NCI-H345 treated with DMSO at 0.1 percent for 48 hours (cell line): ENCODE measurements around the gene HTRA3.
A peak's percentile ranks its signal among the peaks of the same experiment; 100 is the strongest.

ENCODE experiments used
- DNase-seq: peaks from one replicate; lab custom pipeline; 2025; ENCODE audit not compliant: unreplicated experiment; lab: John Stamatoyannopoulos, UW

The HTRA3 gene

DNA sequence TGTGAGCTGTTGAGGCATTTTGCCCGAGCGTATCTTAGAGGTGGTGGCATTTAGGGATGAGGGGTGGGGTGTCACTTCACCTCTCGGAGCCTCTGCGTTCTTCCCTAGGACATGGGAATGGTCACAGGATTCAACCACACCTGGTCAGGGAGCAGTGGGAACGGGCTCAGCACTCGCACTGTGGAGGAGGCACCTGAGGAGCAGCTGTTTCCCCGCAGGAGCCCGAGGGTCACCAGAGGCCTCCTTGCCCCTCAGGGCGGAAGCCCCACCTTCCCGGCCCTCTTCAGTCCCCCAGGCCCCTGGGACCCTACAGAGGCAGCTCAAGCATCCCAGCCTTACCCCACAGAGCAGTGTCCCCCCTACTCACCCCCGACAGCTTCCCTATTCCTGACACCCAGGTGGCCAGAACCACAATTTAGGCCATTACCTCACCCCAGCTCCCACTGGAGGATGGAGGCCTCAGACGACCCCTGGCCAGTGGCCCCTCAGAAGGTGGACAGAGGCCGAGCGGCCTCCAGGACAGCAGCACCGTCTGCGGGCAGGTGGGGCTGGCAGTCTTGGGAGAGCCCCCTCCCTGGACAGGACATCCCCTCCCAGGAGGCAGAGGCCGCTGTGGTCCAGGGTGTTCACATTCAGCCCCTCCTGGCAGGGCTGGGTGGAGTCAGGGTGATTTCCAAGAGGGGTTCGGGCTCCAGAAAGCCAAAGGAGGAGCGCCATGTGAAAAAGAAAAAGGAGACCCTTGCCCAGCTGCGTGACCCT is 4.2 kb upstream of the HTRA3 start:
- no peak for DNase-seq

DNA sequence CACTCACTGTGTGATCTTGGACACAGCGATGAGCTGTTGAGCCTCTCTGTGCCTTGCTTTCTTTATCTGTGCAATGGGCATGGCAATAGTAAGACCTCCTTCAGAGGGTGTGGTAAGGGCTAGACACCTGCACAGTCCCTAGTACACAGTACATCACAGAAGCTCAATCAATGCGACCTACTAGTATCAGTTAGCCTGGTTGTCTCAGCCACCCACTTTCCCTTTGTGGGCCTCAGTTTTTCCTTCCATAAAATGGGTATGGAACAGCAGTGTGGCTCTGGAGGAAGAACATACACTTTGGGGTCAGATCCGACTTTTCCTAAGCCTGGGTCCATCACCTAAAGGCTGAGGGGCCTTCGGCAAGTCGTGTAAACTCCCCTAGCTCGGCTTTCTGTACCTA is 3.5 kb upstream of the HTRA3 start:
- DNase-seq = no peak

DNA sequence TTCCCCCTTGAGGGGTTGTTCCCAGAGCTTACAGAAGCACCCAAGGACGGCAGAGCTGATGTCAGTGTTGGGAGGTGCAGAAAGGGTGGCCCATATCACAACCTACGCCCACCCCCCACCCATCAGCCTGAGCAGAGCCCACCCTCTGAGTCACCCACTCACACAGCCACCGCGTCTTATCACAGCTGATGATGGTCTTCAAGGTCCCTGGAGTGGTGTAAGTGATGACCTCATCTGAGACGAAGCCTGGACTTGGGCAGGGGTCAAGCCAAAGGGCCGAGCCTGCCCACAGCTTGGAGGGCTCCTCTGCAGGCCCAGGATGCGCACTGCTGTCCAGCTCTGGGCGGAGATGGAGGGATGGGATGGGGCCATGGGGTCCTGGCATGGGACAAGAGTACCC is 3.0 kb upstream of the HTRA3 start:
- no peak for DNase-seq

- DNase-seq = peak; percentile 16
Observed at GRCh38 chr4:8267077-8267476, 2.5 kb upstream of the HTRA3 start.

GRCh38 chr4:8268211-8268610 is 1.3 kb upstream of the HTRA3 start:
- DNase-seq = no peak

DNA sequence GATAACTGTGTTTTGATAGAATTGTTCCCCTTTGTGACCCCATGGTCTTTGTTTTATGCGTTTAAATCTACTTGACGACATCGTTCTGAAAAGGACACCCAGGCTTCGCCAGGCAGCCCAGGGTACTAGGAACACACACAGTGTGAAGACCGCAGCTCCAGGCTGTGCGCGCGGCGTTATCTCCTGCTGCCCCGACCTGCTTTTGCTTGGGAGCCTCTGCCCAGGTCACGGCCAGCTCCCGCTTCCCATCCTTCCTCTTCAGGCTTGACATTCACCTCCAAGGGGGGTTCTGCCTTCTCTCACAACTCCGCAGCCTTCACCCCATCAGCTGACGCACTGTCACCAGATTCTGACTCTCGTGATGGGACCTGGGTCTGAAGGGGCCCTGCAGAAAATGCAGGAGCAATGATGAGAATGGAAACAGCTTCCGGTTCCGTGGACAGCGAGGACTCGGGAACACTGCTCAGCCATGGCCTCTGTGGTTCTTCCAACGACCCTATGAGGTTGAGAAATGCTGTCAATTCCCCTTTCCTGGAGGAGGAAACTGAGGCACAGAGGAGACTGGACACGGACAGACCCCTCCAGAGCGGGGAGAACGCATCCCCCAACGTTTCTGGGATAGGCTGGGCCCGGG is 536 bp upstream of the HTRA3 start:
- DNase-seq = no peak

GRCh38 chr4:8270418-8270771 is 841 bp downstream of the HTRA3 start:
- DNase-seq = no peak

DNA sequence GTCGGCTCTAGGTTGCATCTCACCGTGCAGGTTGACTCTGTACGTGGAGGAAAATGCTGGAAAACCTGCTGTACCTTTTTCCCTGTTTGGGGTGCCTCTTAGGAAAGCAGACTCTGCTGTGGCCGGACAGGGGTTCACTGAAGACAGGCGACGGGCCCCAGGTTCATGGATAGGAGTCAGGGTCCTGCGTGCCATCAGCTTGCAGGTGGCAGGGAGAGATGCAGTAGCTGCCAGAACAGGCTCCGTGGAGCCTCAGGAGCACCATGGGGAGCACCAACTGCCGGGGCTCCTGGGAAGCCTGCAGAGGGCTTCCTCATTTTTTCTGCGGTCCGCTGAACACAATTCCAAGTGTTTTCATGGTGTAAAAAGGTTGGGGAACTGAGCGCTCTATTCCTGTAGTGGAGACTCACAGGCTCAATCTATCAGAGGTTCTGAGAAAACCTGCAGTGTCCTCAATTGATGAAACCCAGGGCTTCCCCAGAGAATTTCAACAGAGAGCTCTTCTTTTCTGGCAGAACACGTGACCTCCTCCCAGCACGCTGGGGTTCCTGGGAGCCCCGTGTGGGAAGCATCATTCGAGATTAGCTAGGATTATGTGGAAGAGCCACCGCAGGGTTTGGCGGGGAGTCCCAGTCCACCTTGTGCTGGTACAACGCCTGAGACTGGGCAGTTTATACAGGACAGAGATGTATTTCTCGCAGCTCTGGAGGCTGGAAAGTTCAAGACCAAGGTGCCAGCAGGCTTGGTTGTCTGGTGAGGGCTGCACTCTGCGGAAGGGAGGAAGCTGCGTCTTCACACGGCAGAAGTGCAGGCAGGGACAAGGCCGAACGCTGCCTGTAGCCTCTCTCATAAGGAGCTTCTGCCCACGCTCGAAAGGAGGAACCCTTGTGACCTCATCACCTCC is 1.6 kb downstream of the HTRA3 start:
- DNase-seq = no peak

- DNase-seq = no peak
Observed at GRCh38 chr4:8271821-8272220, 2.3 kb downstream of the HTRA3 start.

DNA sequence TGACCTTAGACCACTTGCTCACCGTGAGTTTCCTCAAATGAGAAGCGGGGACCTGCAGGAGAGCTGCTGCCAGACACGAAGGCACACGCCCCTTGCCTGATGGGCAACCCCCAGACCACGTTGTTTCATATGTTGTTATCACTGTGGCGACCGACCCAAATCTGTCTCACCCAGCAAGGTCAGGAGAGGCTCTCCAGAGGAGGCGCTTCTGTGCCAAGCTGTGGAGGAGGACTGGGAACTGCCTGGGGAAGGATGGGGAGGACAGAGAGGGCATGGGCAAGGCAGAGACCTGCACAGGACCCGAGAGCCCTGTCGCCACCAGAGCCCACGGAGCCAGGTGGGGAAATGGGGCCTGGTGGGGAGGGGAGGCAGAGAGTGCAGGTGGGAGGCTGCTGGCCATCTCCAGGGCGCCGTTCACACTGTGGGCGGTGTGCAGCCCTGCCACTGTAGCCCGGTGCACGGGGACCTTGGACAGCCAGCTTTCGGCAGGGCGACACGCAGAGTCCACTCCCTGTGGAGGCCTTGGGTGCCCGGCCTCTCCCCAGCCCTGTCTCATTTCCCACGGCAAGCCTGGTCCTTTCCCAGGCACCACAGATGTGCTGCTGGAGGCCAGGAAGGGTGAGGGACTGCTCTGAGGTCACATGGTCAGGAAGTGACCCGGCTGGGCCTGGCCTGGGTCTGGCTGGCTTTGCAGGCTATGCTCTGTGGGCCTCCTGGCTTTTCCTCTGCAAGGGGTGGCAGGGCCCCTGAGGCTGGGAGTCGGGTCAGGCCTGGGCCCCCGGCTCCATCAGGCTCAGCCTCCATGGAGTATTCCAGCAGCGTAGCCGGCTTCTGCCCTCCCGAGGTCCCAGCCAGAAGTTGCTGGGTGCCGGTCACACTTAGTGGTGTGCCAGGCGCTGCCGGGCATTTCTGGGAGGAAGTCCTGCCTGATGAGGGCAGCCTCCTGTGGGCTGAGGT is 3.2 kb downstream of the HTRA3 start:
- DNase-seq = no peak

DNA sequence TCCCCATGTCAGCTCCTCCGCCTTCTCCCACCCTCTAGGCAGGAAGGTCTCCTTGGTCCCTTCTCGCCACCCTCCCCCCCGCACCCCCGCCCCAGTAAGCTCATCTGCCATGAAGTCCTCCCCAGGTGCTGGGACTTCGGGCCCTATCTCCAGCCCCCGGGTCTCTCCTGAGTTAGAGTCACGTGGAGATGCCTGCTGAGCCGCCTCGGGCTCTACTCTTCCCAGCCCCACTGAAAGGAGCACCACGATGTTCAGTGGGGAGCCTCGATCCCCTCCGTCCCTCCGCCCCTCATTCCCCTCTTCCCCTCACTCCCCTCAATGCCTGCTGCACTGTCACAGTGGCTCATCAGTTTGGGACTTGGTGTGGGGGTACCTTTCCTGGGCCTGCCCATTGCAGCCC is 3.9 kb downstream of the HTRA3 start:
- DNase-seq = no peak

DNA sequence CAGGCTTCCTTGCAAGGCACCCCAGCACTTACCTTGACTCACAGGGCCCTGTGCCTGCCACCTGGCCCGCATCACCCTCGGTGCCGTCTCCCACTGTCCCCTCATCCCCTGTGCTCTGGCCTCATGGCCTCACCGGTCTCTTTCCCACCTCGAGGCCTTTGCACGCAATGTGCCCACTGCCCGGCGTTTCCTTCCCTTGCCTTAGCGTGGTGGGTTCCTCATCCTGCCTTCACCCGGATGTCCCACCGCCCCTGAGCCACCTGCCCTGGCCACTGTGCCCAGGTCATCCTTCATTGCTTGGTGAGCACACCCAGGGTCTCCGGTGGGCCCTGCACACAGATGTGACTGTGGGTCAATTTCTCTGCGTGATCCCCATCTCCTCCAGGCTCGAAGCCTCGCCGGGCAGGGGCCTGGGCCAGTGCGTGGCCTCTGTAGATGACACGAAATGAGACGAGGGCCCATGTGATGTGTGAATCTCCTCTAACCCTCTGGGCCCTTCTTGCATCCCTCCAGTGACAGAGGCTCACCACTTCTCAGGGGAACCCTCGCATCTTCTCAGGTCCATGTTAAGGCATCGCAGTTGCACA is 4.6 kb downstream of the HTRA3 start:
- no peak for DNase-seq

- DNase-seq = no peak
Observed at GRCh38 chr4:8274765-8275547, 5.4 kb downstream of the HTRA3 start.

DNA sequence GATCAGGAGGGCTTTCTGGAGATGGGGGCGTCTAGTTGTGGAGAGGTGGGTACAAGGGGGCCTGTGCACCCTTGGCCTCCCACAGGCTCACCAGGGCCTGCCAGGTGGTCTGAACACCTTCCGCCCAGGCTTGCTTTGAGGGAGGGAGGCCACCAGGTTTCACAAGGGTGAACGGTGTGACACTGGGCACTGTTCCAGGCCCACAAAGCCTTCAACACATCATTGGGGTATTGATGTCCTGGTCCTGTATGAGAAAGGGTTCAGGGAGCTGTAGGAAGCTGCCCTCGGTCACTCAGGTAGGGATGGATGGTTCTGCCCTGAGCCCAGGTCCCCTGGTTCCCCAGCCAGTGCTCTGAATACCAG is 6.0 kb downstream of the HTRA3 start:
- DNase-seq = no peak

GRCh38 chr4:8276358-8277240 is 7.0 kb downstream of the HTRA3 start:
- no peak for DNase-seq

- no peak for DNase-seq
Observed at GRCh38 chr4:8277356-8278008, 7.9 kb downstream of the HTRA3 start.

GRCh38 chr4:8278009-8278395 is 8.4 kb downstream of the HTRA3 start:
- no peak for DNase-seq
